NCI-H146 treated with DMSO at 0.1 percent for 48 hours (cell line): Measurements from ENCODE around the gene SMIM1.

ENCODE experiments used
- DNase-seq: peaks from one replicate; lab custom pipeline; 2025; ENCODE audit not compliant: unreplicated experiment; lab: John Stamatoyannopoulos, UW

Gene SMIM1

GRCh38 chr1:3753656-3754454 lies 18.7 kb upstream of the SMIM1 start:
- no peak for DNase-seq

GRCh38 chr1:3756394-3756793 lies 16.2 kb upstream of the SMIM1 start:
- DNase-seq: no peak

- no peak for DNase-seq
Measured at GRCh38 chr1:3759164-3759563, 13.4 kb upstream of the SMIM1 start.

GRCh38 chr1:3759796-3760195 lies 12.8 kb upstream of the SMIM1 start:
- DNase-seq: no peak

- DNase-seq: no peak
Measured at GRCh38 chr1:3761296-3762010, 11.1 kb upstream of the SMIM1 start.

GRCh38 chr1:3762151-3762872 lies 10.2 kb upstream of the SMIM1 start:
- no peak for DNase-seq

GRCh38 chr1:3762873-3763228 lies 9.7 kb upstream of the SMIM1 start:
- no peak for DNase-seq

GRCh38 chr1:3763351-3764125 lies 9.0 kb upstream of the SMIM1 start:
- DNase-seq: no peak

- peak; percentile 1 for DNase-seq
Measured at GRCh38 chr1:3767328-3767925, 5.1 kb upstream of the SMIM1 start.

GRCh38 chr1:3768811-3769390 lies 3.6 kb upstream of the SMIM1 start:
- DNase-seq: no peak

- no peak for DNase-seq
Measured at GRCh38 chr1:3770047-3770765, 2.3 kb upstream of the SMIM1 start.

- DNase-seq: no peak
Measured at GRCh38 chr1:3771108-3772026, 1.2 kb upstream of the SMIM1 start.

GRCh38 chr1:3772027-3772714 lies 378 bp upstream of the SMIM1 start:
- DNase-seq: peak; percentile 28

- no peak for DNase-seq
Measured at GRCh38 chr1:3773572-3774275, 1.2 kb downstream of the SMIM1 start.

- no peak for DNase-seq
Measured at GRCh38 chr1:3774276-3774945, 1.9 kb downstream of the SMIM1 start.

GRCh38 chr1:3774946-3775489 lies 2.5 kb downstream of the SMIM1 start:
- no peak for DNase-seq
